ENCODE measurements around the gene ZNF669.
"Not testable (repeated sequence)": the region's sequence is repeated elsewhere in the genome, so short reads cannot be mapped to it uniquely, and the experiment has no call there.

Gene ZNF669
- total RNA-seq = 8.9 to 20.9 (median 13.5) reads per million in 3 experiments

DNA sequence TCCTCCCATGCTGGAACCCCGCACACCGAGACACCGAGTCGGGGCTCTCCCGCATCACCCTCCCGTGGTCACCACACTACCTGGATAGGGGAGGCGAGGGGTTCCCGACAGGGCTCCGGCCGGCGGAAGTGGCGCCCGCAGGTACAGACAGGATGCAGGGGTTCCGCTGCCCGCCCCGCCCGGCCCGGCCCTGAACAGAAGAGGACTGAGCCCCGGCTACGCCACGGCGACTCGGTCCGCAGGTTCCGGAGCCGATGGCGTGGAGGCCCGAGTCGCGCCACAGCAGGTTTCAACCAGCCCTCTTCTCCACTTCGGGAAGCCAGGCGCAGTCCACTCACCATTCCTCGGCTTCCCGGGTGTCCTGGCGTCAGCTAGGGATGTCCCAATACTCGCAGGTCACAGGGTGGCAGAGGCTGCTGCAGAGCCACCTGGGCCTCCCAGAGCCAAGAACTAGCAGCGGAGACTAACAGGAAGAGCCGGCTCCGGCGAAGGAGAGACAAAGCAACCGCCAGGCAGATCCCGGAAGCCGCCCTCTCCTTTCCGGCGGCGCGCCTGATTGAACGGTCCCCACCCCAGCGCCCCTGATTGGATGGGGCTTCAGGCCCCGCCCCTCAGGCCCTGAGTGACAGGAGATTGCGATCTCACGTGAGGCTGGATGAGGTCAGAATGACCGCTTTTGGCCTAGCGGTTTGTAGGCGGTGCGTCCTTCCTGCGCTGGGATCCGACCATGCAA is at the start of gene ZNF669:
Gene ZNF669, minus strand, starts transcription at position 498 of the 733 bp plus-strand sequence. Its CDS starts 157 bp downstream, at position 341.
- DNase-seq = peak; percentile 87

- DNase-seq = no peak
Observed at GRCh38 chr1:247147781-247148180, 43.6 kb upstream of the ZNF669 start.

DNA sequence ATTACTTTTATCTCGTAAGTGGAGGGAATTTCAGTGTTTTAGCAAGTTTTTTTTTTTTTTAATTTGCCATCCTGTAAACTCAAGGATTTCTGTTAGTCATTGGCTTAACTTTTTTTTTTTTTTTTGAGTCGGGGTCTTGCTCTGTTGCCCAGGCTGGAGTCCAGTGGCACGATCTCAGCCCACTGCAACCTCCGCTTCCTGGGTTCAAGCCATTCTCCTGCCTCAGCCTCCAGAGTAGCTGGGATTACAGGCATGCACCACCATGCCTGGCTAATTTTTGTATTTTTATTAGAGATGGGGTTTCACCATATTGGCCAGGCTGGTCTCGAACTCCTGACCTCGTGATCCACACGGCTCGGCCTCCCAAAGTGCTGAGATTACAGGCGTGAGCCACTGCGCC is 43.0 kb upstream of the ZNF669 start:
- DNase-seq = not testable (repeated sequence)

DNA sequence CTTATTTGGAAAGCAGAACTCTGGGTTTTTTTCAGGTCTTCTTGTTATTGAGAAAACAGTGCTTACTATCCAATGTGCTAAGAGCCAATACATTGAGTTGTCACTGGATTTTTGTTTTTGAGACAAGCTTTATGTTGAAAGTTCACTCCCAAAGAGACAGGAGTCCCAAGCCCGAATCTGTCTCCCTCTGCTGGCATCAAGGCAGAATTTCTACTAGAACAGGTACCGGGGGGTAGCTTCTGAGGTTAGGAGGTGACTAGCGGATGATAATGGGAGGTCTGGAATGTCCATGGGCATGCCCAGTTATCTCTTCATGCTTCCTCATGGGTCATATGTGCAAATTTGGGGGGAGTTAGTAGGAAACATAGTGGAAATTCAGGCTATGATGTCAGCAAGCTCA is 42.5 kb upstream of the ZNF669 start:
- no peak for DNase-seq

- no peak for DNase-seq
Observed at GRCh38 chr1:247145279-247145678, 41.1 kb upstream of the ZNF669 start.

GRCh38 chr1:247139557-247139956 is 35.4 kb upstream of the ZNF669 start:
- DNase-seq = not testable (repeated sequence)

DNA sequence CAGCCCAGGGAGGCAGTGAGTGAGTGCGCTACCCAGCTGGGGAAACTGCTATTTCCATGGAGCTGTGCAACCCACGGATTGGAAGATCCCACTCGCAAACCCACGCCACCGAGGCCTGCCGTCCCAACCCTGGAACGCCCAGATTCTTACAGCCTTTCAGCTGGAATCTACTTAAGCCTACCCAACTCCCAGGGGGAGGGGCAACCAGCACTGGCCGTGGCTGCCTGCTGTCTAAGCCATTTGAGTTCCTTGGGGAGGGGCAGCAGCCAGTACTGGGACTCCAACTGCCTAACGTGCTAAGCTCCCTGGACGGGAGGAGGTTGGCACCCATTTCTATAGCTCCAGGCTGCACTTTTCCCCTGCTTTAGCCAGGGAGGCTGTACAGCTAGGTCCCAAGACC is 27.1 kb upstream of the ZNF669 start:
- no peak for DNase-seq

GRCh38 chr1:247127519-247128282 is 23.5 kb upstream of the ZNF669 start:
- DNase-seq = not testable (repeated sequence)

DNA sequence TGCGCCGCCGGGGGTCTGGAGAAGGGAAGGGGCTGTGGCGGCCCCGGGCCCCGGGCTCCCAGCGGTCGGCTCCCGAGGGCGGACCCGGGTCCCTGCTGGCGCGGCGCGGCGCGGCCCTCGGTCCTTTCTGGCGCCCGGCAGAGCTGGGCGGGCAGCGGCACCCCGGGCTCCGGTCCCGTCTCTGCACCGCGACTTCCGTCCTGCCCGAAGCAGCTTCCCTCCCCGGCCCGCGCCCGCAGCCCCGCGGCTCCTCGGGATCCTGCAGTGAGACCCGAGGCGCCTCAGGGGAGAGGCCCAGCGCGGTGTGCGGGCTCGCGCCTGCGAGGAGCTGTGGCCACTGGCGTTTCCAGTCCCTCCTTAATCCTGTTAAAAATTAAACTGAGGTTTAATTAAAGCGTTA is 22.4 kb upstream of the ZNF669 start:
- DNase-seq = not testable (repeated sequence)

DNA sequence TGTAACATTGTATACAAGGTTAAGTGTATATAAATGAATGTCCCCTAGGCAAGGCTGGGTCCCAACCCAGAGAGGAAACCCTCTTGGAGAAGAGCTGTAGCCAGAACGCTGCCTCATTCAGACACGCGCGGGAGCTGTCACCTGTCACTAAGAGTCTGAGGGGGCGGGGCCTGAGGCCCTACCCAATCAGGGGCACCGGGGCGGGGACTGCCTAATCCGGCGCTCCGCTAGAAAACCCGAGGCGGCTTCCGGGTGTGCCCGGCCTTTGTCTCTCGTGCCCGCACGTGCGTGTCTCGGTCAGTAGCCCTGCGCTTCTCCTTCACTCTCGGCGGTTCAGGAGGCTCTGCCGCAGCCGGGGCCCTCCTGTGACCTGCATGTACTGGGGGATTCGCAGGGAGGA is 22.0 kb upstream of the ZNF669 start:
- not testable (repeated sequence) for DNase-seq

DNA sequence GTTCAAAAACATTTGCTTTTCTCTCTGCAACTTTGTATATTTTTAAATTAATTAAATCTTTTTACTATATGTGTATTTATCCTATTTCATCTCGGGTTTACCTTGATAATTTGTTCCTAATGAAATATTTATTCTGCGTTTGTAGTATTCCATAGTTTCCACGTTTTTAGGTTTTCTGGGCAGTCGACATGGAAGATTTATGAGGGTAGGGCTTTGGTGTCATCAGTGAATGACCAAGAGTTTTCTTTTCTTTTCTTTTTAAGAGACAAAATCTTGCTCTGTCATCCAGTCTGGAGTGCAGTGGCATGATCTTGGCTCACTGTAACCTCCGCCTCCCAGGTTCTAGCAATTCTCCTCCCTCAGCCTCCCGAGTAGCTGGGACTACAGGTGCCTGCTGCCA is 17.2 kb upstream of the ZNF669 start:
- DNase-seq = no peak

DNA sequence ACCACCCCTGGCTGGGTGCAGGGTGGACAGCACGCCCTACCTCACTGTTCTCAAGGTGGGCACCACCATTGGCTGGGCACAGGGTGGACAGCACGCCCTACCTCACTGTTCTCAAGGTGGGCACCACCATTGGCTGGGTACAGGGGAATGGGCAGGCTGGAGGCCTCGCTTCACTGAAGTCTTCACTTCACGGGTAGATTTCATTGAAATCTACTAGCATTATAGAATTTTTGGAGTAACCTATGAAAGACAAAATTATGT is 16.2 kb upstream of the ZNF669 start:
- not testable (repeated sequence) for DNase-seq

DNA sequence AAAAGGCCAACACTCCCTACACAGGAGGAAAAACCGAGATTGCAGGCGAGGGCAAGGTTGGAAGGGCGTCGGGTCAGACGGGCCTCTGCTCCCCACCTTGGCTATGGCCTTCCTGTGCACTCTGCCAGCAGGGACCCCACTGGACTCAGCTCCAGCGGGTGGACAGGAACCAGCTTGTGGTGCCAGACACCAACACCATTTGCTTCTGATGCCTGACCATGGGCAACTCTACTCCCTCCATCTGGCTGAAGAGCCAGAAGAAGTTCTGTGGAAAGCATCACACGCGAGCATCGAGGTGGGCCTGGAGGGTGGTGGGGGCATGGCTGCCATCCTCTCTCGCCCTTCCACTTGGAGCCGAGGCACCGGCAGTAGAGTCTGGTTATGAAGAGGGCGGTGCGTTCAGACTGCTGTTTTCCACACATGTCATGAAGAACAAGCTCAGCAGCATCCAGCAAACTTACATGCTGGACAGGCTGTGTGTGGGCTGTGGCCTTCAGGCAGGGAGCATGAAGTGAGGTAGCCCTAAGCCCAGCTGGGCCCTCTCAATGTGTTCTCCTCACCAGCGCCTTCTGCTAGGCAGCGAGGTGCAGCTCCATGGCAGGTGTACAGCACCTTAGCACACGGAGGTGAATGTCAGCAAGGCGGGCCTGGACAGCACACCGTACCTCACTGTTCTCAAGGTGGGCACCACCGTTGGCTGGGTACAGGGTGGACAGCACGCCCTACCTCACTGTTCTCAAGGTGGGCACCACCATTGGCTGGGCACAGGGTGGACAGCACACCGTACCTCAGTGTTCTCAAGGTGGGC is 15.6 kb upstream of the ZNF669 start:
- no peak for DNase-seq

DNA sequence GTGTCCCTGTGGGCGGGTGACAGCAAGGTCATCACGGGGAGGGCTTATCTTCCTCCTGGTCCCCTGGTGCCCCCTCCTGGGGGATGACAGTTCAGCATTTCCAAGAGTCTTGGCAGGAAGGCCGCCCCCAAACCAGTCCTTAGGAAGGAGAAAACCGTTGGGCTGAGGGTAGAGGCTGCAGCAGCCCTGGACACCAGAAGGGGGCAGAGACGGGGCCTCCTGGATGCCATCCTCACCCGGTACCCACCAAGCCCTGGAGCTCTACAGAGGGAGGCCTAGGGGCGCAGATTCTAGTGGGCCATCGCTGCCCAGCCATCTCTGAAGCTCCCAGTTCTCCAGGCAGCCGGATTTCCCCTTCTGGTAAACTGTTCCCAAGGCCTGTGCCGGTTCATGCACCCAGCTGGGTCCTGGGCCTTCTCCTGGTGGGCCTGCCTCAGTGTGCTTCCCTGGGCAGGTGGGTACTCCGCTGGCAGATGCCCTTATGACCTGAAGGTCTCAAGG is 14.8 kb upstream of the ZNF669 start:
- no peak for DNase-seq

GRCh38 chr1:247115545-247115944 is 11.4 kb upstream of the ZNF669 start:
- DNase-seq = no peak

DNA sequence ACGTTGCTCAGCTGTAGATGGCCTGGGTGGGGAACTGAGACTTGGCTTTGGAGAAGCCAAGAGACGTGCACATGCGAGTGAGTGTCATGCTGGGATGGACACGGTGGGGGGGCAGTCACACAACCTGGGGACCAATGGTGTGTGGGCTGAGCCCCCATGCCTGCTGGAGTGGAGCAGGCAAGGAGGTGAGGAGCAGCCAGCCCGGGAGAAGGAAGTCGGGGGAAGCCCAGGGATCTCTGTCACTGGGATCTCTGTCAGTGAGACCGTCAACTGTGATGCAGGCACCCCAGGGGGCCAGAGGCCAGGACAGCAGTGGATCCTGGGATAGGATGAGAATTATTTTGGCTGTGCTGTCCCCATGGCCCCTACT is 11.0 kb upstream of the ZNF669 start:
- DNase-seq = no peak

GRCh38 chr1:247114351-247115140 is 10.4 kb upstream of the ZNF669 start:
- DNase-seq = no peak

- no peak for DNase-seq
Observed at GRCh38 chr1:247113733-247114271, 9.6 kb upstream of the ZNF669 start.

GRCh38 chr1:247113094-247113497 is 8.9 kb upstream of the ZNF669 start:
- DNase-seq = no peak

GRCh38 chr1:247112479-247112781 is 8.3 kb upstream of the ZNF669 start:
- DNase-seq = no peak

DNA sequence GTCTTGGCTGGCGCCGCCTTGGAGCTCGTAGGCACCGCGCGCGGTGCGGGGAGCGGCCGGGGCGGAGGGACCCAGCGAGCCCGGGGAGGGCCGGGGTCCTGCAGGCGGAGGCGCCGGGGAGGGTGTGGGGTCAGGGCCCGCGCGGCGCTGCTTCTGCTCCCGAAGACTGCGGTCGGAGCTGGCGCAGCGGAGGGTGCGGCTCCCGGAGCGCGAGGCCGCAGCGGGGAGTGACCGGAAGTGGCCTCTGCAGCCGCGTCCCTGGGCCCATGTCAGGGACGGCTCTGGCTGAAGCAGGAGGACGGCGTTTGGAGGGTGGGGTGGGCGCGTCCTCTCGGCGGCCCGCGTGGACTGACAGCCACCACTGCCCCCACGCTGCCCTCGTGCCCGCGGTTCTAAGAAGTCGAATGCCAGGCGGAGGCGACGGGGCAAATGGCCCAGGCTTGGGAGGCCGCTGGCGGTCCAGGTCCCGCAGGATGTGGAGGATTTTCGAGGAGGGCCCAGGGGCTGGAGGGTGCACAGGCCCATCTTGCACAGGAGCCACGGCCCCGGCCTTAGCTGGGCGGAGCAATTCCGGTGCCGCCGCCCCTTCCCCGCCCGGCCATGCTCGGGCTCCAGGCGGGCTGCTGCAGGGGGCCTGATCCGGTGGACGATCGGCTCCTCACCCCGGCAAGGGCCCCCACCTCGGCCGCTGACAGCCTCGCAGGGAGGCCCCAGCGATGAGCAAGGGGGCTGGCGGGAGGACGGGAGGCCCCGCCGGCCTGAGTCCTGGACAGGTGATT is 7.7 kb upstream of the ZNF669 start:
- DNase-seq = no peak

- no peak for DNase-seq
Observed at GRCh38 chr1:247111259-247111699, 7.1 kb upstream of the ZNF669 start.
